H9 (cell line): Measurements from ENCODE around the gene DOCK9. TPM values are rescaled to one million over a fixed set of nuclear protein-coding genes. Genes with fewer than 3 reads are reported as not detected.
A peak's percentile ranks its signal among the peaks of the same experiment; 100 is the strongest.

Source experiments
- DNase-seq: peaks from one replicate; pipeline ENCODE4 v3.0.0-alpha.2; 2017
- H2AFZ ChIP-seq: one replicate; pipeline ENCODE4 v1.6.1; 2013; ENCODE audit warnings: mild to moderate bottlenecking, low read length, control low read depth, moderate library complexity
- H2AK5ac ChIP-seq: 2 replicates; pipeline ENCODE4 v1.6.1; 2013; ENCODE audit warnings: low read length, control low read depth, mixed read lengths; ENCODE audit not compliant: insufficient read length
- H2BK120ac ChIP-seq: one replicate; pipeline ENCODE4 v1.6.1; 2013; ENCODE audit warnings: low read depth, mild to moderate bottlenecking, low read length, control low read depth, inconsistent platforms; ENCODE audit not compliant: poor library complexity, severe bottlenecking
- H2BK12ac ChIP-seq: 2 replicates; pipeline ENCODE4 v1.6.1; 2013; ENCODE audit warnings: low read length, control low read depth, mixed read lengths, low read depth; ENCODE audit not compliant: insufficient read length
- H2BK15ac ChIP-seq: 2 replicates; pipeline ENCODE4 v1.6.1; 2013; ENCODE audit warnings: low read depth, low read length, control low read depth
- H2BK20ac ChIP-seq: one replicate; pipeline ENCODE4 v1.6.1; 2013; ENCODE audit warnings: low read depth, mild to moderate bottlenecking, low read length, control low read depth, inconsistent platforms; ENCODE audit not compliant: poor library complexity, severe bottlenecking
- H2BK5ac ChIP-seq: 2 replicates; pipeline ENCODE4 v1.6.1; 2013; ENCODE audit warnings: low read length, control low read depth, mixed read lengths; ENCODE audit not compliant: insufficient read length
- H3K14ac ChIP-seq: 2 replicates; pipeline ENCODE4 v1.6.1; 2013; ENCODE audit warnings: low read length, control low read depth; ENCODE audit not compliant: insufficient read depth
- H3K18ac ChIP-seq: 2 replicates; pipeline ENCODE4 v1.6.1; 2013; ENCODE audit warnings: low read depth, mild to moderate bottlenecking, mixed read lengths, low read length, control low read depth; ENCODE audit not compliant: insufficient read length
- H3K23ac ChIP-seq: 2 replicates; pipeline ENCODE4 v1.6.1; 2013; ENCODE audit warnings: low read length, control low read depth, mixed read lengths, low read depth; ENCODE audit not compliant: insufficient read length
- H3K23me2 ChIP-seq: 2 replicates; pipeline ENCODE4 v1.6.1; 2013; ENCODE audit warnings: low read depth, mild to moderate bottlenecking, mixed read lengths, low read length, control low read depth; ENCODE audit not compliant: insufficient read length, poor library complexity, severe bottlenecking
- H3K27ac ChIP-seq: 2 replicates; pipeline ENCODE4 v1.5.1; 2013; ENCODE audit warnings: low read length, control low read depth, mixed read lengths, low read depth; ENCODE audit not compliant: insufficient read length
- H3K27me3 ChIP-seq: 2 replicates; pipeline ENCODE4 v1.6.1; 2013; ENCODE audit warnings: low read length, control low read depth, inconsistent platforms; ENCODE audit not compliant: insufficient read depth
- H3K4ac ChIP-seq: 2 replicates; pipeline ENCODE4 v1.6.1; 2013; ENCODE audit warnings: low read depth, mild to moderate bottlenecking, control low read depth, inconsistent platforms, low read length, moderate library complexity
- H3K4me1 ChIP-seq: 2 replicates; pipeline ENCODE4 v1.6.1; 2013; ENCODE audit warnings: low read length, control low read depth, inconsistent platforms; ENCODE audit not compliant: insufficient read depth
- H3K4me2 ChIP-seq: 2 replicates; pipeline ENCODE4 v1.6.1; 2013; ENCODE audit warnings: low read length, control low read depth, mixed read lengths; ENCODE audit not compliant: insufficient read length, insufficient read depth
- H3K56ac ChIP-seq: 2 replicates; pipeline ENCODE4 v1.6.1; 2013; ENCODE audit warnings: low read depth, mild to moderate bottlenecking, mixed read lengths, low read length, control low read depth; ENCODE audit not compliant: insufficient read length
- H3K79me1 ChIP-seq: 2 replicates; pipeline ENCODE4 v1.6.1; 2013; ENCODE audit warnings: low read depth, mild to moderate bottlenecking, moderate library complexity, low read length, control low read depth, inconsistent platforms; ENCODE audit not compliant: insufficient read depth, poor library complexity, severe bottlenecking
- H3K79me2 ChIP-seq: 2 replicates; pipeline ENCODE4 v1.6.1; 2013; ENCODE audit warnings: low read length, control low read depth, inconsistent platforms; ENCODE audit not compliant: insufficient read depth
- H3K9ac ChIP-seq: 2 replicates; pipeline ENCODE4 v1.6.1; 2013; ENCODE audit warnings: low read length, control low read depth, mixed read lengths; ENCODE audit not compliant: insufficient read length; ENCODE audit errors: extremely low read depth
- H3K9me3 ChIP-seq: one replicate; pipeline ENCODE4 v1.6.1; 2013; ENCODE audit warnings: low read depth, low read length, inconsistent platforms; ENCODE audit not compliant: control insufficient read depth
- H3T11ph ChIP-seq: one replicate; pipeline ENCODE4 v1.6.1; 2013; ENCODE audit warnings: mild to moderate bottlenecking, low read length, control low read depth, inconsistent platforms
- H4K20me1 ChIP-seq: one replicate; pipeline ENCODE4 v1.6.1; 2013; ENCODE audit not compliant: control insufficient read depth, insufficient read length, insufficient read depth
- H4K5ac ChIP-seq: 2 replicates; pipeline ENCODE4 v1.6.1; 2013; ENCODE audit warnings: low read depth, mild to moderate bottlenecking, mixed read lengths, low read length, control low read depth; ENCODE audit not compliant: insufficient read length
- H4K8ac ChIP-seq: replicated peaks from 2 replicates; pipeline ENCODE4 v1.6.1; 2013; ENCODE audit warnings: low read length, control low read depth, mixed read lengths, low read depth; ENCODE audit not compliant: insufficient read length
- H4K91ac ChIP-seq: 2 replicates; pipeline ENCODE4 v1.6.1; 2013; ENCODE audit warnings: low read depth, mild to moderate bottlenecking, moderate library complexity, mixed read lengths, low read length, control low read depth; ENCODE audit not compliant: insufficient read length
- H3K27ac Mint-ChIP-seq, 3 experiments: 2 replicates in 2 of 3; 3 replicates in 1 of 3; pipeline ENCODE4 v1.8.0; 2020 to 2021; ENCODE audit warnings: mixed read lengths in 3 of 3, mild to moderate bottlenecking in 1 of 3, moderate library complexity in 1 of 3
- H3K27me3 Mint-ChIP-seq: 2 replicates; pipeline ENCODE4 v1.8.0; 2021; ENCODE audit warnings: low read depth, mild to moderate bottlenecking, moderate library complexity, mixed read lengths
- H3K36me3 Mint-ChIP-seq, 3 experiments: 2 replicates in 2 of 3; 3 replicates in 1 of 3; pipeline ENCODE4 v1.8.0; 2020 to 2021; ENCODE audit warnings: low read depth in 3 of 3, mixed read lengths in 3 of 3; ENCODE audit not compliant: insufficient read depth in 1 of 3
- H3K4me1 Mint-ChIP-seq, 2 experiments: 2 replicates each; pipeline ENCODE4 v1.8.0; 2020; ENCODE audit warnings: mixed read lengths in 2 of 2
- H3K4me3 Mint-ChIP-seq, 2 experiments: 2 replicates in 1 of 2; 3 replicates in 1 of 2; pipeline ENCODE4 v1.8.0; 2020 to 2021; ENCODE audit warnings: mild to moderate bottlenecking in 2 of 2, mixed read lengths in 2 of 2, moderate library complexity in 1 of 2
- H3K9me3 Mint-ChIP-seq, 2 experiments: 2 replicates in 1 of 2; 3 replicates in 1 of 2; pipeline ENCODE4 v1.8.0; 2020; ENCODE audit warnings: mild to moderate bottlenecking in 2 of 2, mixed read lengths in 2 of 2, moderate library complexity in 1 of 2
- CTCF ChIP-seq: fragments of 200-600 bp; sonication (generic); conservative IDR thresholded peaks from 3 replicates; pipeline ENCODE4 v1.8.0; 2021; ENCODE audit warnings: antibody characterized with exemption, mild to moderate bottlenecking
- WGBS: extraction: QIAGEN DNeasy Blood & Tissue Kit; methylation state at CpG from one replicate; pipeline ENCODE4 v1.1.7; 2013; ENCODE audit warnings: missing lambda C conversion rate, low lambda C conversion rate, mixed read lengths; ENCODE audit not compliant: insufficient read length; ENCODE audit errors: extremely low coverage; 5-methylcytosine and 5-hydroxymethylcytosine counted together
- total RNA-seq: library from RNA; stranded (reverse); gene quantifications from 2 replicates; pipeline ENCODE4 v1.2.1, GENCODE V29; 2021

DOCK9 gene
- total RNA-seq, 1 experiment from 2014 or later = 23.0 TPM

- no CpG with 5 or more reads among the region's 6 CpGs for WGBS
- Histone ChIP-seq H3T11ph (no peak overlapping the region), H3K27ac (no peak overlapping the region), H2BK20ac (no peak overlapping the region), H3K9me3 (peaks cover 10% of the 10 kb centered on the region), H2AK5ac (no peak overlapping the region), H3K23ac (no peak overlapping the region), H2BK120ac (no peak overlapping the region), H3K4me2 (no peak overlapping the region), H4K20me1 (no peaks in the 10 kb centered on the region), H2BK5ac (no peak overlapping the region), H2BK15ac (no peak overlapping the region), H3K56ac (no peak overlapping the region), H2BK12ac (no peak overlapping the region), H4K91ac (no peak overlapping the region), H3K18ac (no peak overlapping the region), H3K14ac (no peak overlapping the region), H3K79me2 (no peaks in the 10 kb centered on the region), H3K23me2 (no peaks in the 10 kb centered on the region), H3K9ac (no peak overlapping the region), H3K27me3 (no peaks in the 10 kb centered on the region), H2AFZ (no peak overlapping the region), H3K4ac (no peak overlapping the region), H4K5ac (no peak overlapping the region), H3K79me1 (no peaks in the 10 kb centered on the region), H4K8ac (no peak overlapping the region), H3K4me1 (no peaks in the 10 kb centered on the region)
- H3K9me3 Mint-ChIP-seq = peaks cover 12 to 14% of the 10 kb centered on the region in 2 experiments
- H3K4me3 Mint-ChIP-seq = no peak overlapping the region
- DNase-seq = no peak
- no peak overlapping the region; a peak in 1 of 7 replicates for H3K27ac Mint-ChIP-seq
- H3K36me3 Mint-ChIP-seq = peaks cover 16 to 24% (median 22%) of the 10 kb centered on the region in 3 experiments
- H3K27me3 Mint-ChIP-seq = no peaks in the 10 kb centered on the region; the same call in 1 of the 2 replicates
- TF ChIP-seq CTCF = peak; percentile 60
- peaks cover 3% of the 10 kb centered on the region in 2 experiments; a peak in 3 of 4 replicates for H3K4me1 Mint-ChIP-seq
Measured at GRCh38 chr13:98869408-98870090, 108.3 kb downstream of the DOCK9 start.
